GM18907 (cell line): ENCODE measurements around the gene PPP2R5C.

ENCODE experiments used
- ATAC-seq: cut with Tn5 transposase; IDR thresholded peaks from one replicate; pipeline ENCODE4 v1.9.1; 2021; ENCODE audit warnings: mild to moderate bottlenecking, moderate library complexity; ENCODE audit not compliant: unreplicated experiment

The PPP2R5C gene

DNA sequence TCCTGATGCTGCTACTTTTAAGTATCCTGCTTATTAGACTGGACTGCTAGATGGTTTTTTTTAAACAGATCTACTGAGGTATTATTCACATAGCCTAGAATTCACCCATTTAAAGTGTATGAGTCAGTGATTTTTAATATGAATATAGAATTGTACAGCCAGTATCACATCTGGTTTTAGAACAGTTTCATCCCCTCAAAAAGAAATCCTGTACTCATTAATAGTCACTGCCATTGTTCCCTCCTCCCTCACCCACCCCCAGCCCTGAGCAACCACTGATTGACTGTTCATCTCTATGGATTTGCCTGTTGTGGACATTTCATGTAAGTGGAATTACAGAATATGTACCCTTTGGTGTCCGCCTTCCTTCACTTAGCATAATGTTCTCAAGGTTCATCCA lies 98.4 kb downstream of the PPP2R5C start:
- no peak for ATAC-seq

DNA sequence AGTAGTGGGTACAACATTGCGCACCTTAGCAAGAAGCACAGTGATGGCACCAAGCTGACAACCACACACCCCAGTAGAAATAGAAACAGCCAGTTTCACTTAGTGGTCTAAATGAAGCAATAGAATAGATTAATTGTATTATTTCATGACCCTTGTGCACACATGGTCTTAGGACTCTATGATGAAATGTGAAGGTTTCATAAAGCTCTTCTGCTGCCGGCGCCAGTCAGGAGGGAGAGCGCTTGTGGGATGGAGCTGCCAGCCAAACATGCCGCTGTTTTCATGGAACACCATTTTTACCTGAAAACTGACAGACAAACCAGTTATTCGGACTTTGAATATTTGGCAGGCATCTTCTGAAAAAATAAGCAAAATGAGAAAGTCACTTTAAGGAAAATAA lies 100.0 kb downstream of the PPP2R5C start:
- no peak for ATAC-seq

- no peak for ATAC-seq
Observed at GRCh38 chr14:101862177-101862576, 100.7 kb downstream of the PPP2R5C start.

DNA sequence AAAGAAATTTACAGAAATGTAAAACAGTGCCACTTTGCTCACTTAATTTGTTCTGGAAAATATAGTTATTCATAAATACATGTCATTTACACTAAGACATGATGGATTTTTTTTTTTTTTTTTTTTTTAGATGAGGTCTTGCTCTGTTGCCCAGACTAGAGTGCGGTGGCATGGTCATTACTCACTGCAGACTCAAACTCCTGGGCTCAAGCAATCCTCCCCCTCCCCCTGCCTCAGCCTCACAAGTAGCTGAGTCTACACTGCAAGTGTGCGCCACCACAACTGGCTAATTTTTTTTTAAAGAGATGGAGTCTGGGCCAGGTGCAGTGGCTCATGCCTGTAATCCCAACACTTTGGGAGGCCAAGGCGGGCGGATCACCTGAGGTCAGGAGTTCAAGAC lies 101.2 kb downstream of the PPP2R5C start:
- no peak for ATAC-seq

GRCh38 chr14:101865288-101865687 lies 103.8 kb downstream of the PPP2R5C start:
- ATAC-seq = no peak

GRCh38 chr14:101867854-101868253 lies 106.3 kb downstream of the PPP2R5C start:
- no peak for ATAC-seq

DNA sequence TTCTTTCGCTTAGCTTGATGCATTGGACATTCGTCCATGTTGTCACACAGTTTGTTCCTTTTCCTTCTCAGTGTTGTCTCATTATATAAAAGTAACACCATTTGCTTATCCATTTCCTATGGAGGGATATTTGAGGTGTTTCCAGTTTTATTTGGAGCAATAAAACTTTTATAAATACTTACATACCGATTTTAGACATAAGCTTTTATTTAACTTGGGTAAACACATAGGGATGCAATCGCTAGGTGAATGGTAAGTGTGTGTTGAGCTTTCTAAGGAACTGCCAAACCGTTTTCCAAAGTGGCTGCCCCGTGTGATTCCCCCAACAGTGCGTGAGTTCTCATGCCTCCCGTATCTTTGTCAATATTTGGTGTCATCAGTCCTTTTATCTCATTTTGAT lies 107.7 kb downstream of the PPP2R5C start:
- ATAC-seq = no peak

DNA sequence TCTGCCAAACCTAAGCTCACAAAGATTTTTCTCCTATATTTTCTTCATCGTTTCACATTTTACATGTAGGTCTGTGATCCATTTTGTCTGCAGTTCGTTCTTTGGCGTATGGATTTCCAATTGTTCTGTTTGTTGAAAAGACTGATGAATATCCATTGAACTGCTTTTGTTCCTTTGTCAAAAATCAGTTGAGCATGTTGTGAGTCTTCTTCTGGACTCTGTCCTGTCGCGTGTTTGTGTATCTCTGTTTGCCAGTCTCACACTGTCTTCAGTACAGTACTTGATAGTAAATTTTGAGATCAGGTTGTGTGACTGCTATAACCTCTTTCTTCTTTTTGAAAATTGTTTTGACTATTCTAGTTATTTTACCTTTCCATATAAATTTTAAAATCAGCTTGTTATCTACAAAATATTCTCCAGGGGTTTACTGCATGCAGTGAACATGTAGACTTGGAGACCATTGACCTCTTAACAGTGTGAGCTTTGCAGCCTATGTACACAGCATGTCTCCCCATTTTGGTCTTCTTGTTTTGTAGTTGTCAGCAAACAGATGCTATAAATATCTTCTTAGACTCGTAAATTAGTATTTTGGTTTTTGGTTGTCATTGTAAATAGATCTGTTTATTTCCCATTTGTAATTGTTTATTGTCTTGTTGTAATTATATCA lies 108.9 kb downstream of the PPP2R5C start:
- no peak for ATAC-seq

DNA sequence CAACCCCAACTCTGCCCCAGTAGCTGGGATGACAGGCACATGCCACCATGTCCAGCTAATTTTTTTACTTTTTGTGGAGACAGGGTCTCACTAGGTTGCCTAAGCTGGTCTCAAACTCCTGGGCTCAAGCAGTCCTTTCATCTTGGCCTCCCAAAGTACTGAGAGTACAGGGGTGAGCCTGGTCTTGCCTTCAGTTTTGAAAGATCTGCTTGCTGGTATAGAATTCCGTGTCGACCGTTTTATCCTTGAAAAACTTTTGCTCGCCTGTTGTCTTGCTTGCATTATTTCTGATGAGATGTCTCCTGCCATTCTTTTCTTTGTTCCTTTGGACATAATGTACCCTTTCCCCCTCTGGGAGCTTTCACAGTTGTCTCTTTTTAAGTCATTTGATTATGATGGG lies 110.8 kb downstream of the PPP2R5C start:
- ATAC-seq = no peak

DNA sequence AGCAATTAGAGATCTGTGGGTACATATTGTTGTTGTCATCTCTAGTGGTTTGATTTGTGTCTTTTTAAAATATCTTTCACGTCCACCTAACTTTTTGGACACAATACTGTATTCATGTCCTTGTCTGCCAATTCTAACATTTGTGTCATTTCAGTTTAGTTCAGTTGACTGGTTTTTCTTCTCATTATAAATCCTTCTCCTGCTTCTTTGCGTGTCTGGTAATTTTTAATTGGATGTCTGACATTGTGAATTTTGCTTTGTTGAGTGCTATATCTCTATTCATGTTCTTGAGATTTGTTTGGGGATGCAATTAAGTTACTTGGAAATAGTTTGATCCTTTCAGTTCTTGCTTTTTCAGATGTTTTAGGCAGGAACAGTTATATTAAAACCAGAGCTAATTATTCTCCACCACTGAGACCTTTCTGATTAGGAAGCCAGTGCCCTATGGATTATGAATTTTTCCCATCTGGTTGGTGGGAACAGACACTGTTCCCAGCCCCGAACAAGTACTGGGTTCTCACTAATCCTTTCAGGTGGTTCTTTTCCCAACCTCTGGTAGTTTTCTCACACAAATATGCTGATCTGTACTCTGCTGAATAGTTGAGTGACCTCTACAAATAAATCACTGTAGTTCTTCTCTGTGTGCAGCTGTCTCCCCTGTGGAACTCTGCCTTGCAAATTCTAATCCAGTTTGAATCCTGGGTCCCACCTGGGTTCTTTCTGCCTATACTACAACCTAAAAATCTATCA lies 111.7 kb downstream of the PPP2R5C start:
- no peak for ATAC-seq

GRCh38 chr14:101873991-101874390 lies 112.5 kb downstream of the PPP2R5C start:
- no peak for ATAC-seq

- no peak for ATAC-seq
Observed at GRCh38 chr14:101875041-101875726, 113.7 kb downstream of the PPP2R5C start.

DNA sequence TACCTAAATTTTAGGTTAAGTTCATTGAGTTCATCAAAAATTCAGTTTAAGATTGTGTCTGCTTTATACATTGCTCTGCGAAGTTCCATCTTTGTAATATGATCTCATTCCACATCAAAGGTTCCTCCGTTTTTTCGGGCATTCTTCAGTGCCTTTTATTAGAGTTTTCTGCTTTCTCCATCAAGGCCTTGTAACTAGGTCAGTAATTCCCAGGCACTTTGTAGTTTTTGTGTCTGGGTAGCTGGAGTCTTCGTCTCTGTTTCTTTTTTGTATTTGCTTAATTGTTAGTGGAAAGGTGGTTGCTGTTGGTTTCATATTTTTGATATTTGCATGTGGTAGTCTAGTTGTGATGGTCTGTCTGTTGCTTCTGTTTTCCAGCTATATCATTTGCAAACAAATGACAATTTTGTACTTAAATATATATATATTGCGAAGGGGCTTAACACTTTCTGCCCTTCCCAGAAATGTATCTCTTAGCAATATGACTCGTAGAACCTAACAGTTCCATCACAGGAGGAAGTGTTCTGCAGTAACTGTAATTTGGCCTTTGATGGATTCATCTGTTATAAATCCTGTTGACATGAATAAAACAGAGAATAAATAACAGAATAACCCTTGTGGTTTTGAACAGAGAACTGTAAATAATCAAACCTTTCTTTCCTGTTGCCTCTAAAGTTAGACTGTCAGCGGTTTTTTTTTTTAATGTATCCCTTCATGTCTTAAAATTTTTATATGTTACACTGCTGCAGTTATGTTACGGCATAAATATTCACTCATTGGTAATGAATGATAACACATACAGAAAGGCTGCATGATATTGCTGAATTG lies 114.4 kb downstream of the PPP2R5C start:
- peak; percentile 39 for ATAC-seq

DNA sequence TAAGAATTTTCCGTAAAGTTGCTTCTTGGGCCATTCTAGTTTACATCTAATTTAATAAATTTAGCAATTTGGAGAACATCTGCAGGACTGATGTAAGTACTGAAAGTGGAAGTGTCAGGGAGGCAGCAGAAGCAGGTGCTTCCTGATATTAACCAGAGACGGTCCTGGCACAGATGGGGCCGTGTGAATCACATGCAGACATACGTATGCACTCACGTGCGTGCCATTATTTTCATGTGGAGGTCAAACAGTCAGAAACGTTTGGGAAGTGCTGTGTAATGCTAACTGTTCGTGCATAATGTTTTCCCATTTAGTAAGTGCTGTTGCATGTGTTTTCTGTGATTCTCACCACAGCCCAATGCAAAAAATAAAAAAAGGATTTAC lies 115.0 kb downstream of the PPP2R5C start:
- ATAC-seq = peak; percentile 89

DNA sequence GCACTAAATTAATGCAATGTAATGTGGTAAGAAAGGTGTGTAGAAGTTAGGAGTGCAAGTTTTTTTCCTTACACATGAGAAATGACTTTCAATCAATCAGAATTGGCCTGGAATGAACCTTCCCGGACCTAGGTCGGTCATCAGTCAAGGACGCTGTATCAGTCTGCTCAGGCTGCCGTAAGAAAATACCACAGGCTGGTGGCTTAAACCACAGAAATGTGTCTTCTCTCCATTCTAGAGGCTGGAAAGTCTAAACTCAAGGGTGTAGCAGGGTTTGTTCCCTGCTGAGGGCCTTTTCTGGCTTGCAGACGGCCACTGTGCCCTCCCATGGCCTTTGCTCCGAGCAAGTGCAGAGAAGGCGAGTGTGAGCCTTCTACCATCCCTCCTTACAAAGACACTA lies 116.3 kb downstream of the PPP2R5C start:
- no peak for ATAC-seq

- no peak for ATAC-seq
Observed at GRCh38 chr14:101878211-101878821, 116.8 kb downstream of the PPP2R5C start.

- ATAC-seq = no peak
Observed at GRCh38 chr14:101878822-101879528, 117.5 kb downstream of the PPP2R5C start.

DNA sequence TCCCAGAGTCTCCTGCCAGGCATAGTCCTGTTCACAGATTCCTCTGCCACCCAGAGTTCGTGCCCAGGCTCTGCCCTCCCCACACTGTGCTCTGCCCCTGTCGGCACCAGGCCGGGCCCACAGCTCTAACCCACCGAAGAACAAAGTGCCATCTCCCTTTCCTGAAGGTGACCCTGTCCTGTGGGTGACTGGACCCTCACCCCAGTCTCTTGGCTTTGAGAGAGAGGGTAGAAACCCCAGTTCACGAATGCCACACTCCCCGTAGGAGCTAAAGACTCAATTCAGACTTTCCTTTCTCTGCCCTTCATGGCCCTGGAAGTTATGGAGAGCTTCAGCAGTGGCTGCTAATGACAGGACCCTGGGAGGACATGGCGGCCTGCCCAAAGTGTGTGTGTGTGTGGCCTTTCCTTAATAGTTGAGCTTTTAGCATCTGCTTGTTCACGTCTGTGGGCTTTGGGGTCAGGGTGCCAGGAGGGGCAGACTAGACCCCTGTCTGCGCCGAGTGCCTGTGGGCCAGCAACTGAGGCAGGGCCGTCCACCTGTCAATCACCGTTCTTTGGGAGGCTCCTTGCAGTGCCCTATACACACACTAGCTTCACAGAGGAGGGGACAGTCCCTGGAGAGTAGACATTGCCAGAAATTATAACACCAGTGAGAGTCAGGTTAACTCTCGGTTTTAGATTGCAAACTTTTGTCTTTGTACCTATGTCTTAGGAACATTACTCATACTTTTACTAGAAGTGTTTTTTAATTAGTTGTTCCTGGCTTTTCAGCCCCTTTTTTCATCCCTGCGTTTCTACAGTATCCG lies 118.2 kb downstream of the PPP2R5C start:
- ATAC-seq = no peak

GRCh38 chr14:101881426-101881825 lies 119.9 kb downstream of the PPP2R5C start:
- ATAC-seq = no peak
